K562 (cell line): Measurements from ENCODE around the gene GALNT12. TPM values are rescaled to one million over a fixed set of nuclear protein-coding genes. Genes with fewer than 3 reads are reported as not detected.
A peak's percentile ranks its signal among the peaks of the same experiment; 100 is the strongest.

Experiments
- ARNT ChIP-seq, 2 experiments: fragments of 450-650 bp; IDR thresholded peaks; 2 replicates each; pipeline ENCODE4 v1.6.1; 2016; ENCODE audit warnings: mild to moderate bottlenecking in 1 of 2
- C11orf30 ChIP-seq: fragments of 450-650 bp; IDR thresholded peaks from 2 replicates; pipeline ENCODE4 v1.6.1; 2016; ENCODE audit warnings: low read depth, mild to moderate bottlenecking
- CBFA2T3 ChIP-seq: fragments of 450-650 bp; IDR thresholded peaks from 2 replicates; pipeline ENCODE4 v1.6.1; 2017
- E2F3 ChIP-seq: fragments of 250-450 bp; sonication (Bioruptor Pico); IDR thresholded peaks from 2 replicates; pipeline ENCODE4 v1.4.0; 2020; ENCODE audit warnings: mild to moderate bottlenecking
- ETV1 ChIP-seq: fragments of 450-650 bp; conservative IDR thresholded peaks from 2 replicates; pipeline ENCODE4 v1.6.1; 2016; ENCODE audit warnings: missing genetic modification characterization, control low read depth, low read depth, missing compliant biosample characterization
- FOSL1 ChIP-seq: fragments of 200-800 bp; sonication (Bioruptor generic); conservative IDR thresholded peaks from 2 replicates; pipeline ENCODE4 v1.6.1; 2016; ENCODE audit warnings: missing genetic modification characterization, missing compliant biosample characterization
- FOXP1 ChIP-seq: sonication (generic); formaldehyde crosslinking; IDR thresholded peaks from 2 replicates; pipeline ENCODE4 v1.8.0; 2022; ENCODE audit warnings: mild to moderate bottlenecking, missing genetic modification reagents
- MEF2D ChIP-seq: conservative IDR thresholded peaks from 2 replicates; pipeline ENCODE4 v1.6.1; 2016; ENCODE audit warnings: low read depth, missing genetic modification characterization, missing compliant biosample characterization
- MYC ChIP-seq, 2 experiments: fragments of 250-450 bp in 1 of 2; sonication (Bioruptor Pico) in 1 of 2; IDR thresholded peaks; 2 replicates each; pipeline versions ENCODE4 v1.5.1 to v1.6.1; 2012 to 2021; ENCODE audit warnings: low read depth in 2 of 2, borderline replicate concordance in 1 of 2, improper control_type of control experiment in 1 of 2, low read length in 1 of 2, mild to moderate bottlenecking in 1 of 2, moderate library complexity in 1 of 2
- RCOR1 ChIP-seq, 2 experiments: IDR thresholded peaks; 2 replicates each; pipeline ENCODE4 v1.6.1; 2012; ENCODE audit warnings: low read depth in 2 of 2, low read length in 2 of 2, borderline replicate concordance in 1 of 2, improper control_type of control experiment in 1 of 2
- SMAD2 ChIP-seq: fragments of 150-350 bp; IDR thresholded peaks from 2 replicates; pipeline ENCODE4 v1.6.1; 2014; ENCODE audit warnings: low read depth, mild to moderate bottlenecking, low read length
- SNIP1 ChIP-seq: fragments of 450-650 bp; IDR thresholded peaks from 2 replicates; pipeline ENCODE4 v1.7.1; 2017; ENCODE audit warnings: low read depth, mild to moderate bottlenecking
- SOX6 ChIP-seq: fragments of 450-650 bp; IDR thresholded peaks from 2 replicates; pipeline ENCODE4 v1.6.1; 2014; ENCODE audit warnings: mild to moderate bottlenecking
- SPI1 ChIP-seq: IDR thresholded peaks from 2 replicates; pipeline ENCODE4 v1.6.1; 2011; ENCODE audit warnings: low read depth, low read length, control low read depth, borderline replicate concordance
- SREBF2 ChIP-seq: sonication (generic); formaldehyde crosslinking; IDR thresholded peaks from 2 replicates; pipeline ENCODE4 v1.4.0; 2020; ENCODE audit warnings: mild to moderate bottlenecking, missing genetic modification reagents
- TBL1XR1 ChIP-seq, 2 experiments: IDR thresholded peaks; 2 replicates each; pipeline ENCODE4 v1.6.1; 2012; ENCODE audit warnings: improper control_type of control experiment in 2 of 2, low read length in 2 of 2, mild to moderate bottlenecking in 1 of 2
- polyA plus RNA-seq, 8 experiments: library from polyadenylated mRNA; depleted of rRNA in 4 of 8; stranded (reverse) in 5 of 8; unstranded in 3 of 8; fragments of >200 nt; fragmentation: Nextera tagmentation in 2 of 8; fragmentation: Illumina TruSeq in 1 of 8; extraction: Ambion mirVana in 2 of 8; extraction: Trizol in 1 of 8; gene quantifications; 2 replicates each; pipeline versions ENCODE4 v1.2.1 to v1.2.3, GENCODE V29; 2011 to 2014; ENCODE audit warnings: inconsistent platforms in 1 of 8, missing spikeins in 1 of 8
- total RNA-seq, 7 experiments: library from RNA; depleted of rRNA in 6 of 7; stranded (reverse); fragments of >200 nt in 6 of 7; fragmentation: Illumina TruSeq in 2 of 7; extraction: Trizol in 2 of 7; gene quantifications; 2 replicates each; pipeline versions ENCODE4 v1.2.1 to v1.2.3, GENCODE V29; 2011 to 2021; ENCODE audit warnings: low replicate concordance in 1 of 7
- TF ChIP-seq, protein P1 (sequence below): sonication (generic); formaldehyde crosslinking; IDR thresholded peaks from 2 replicates; pipeline ENCODE4 v1.8.1; 2023; ENCODE audit warnings: mild to moderate bottlenecking, missing genetic modification reagents
- TF ChIP-seq, protein P2 (sequence below): fragments of 450-650 bp; formaldehyde crosslinking; IDR thresholded peaks from 2 replicates; pipeline ENCODE4 v1.4.0; 2020; ENCODE audit warnings: mild to moderate bottlenecking, moderate library complexity
- TF ChIP-seq, protein P3 (sequence below): fragments of 250-450 bp; sonication (Bioruptor Pico); IDR thresholded peaks from 2 replicates; pipeline ENCODE4 v1.5.0; 2021; ENCODE audit warnings: mild to moderate bottlenecking, moderate library complexity
- TF ChIP-seq, protein P4 (sequence below): fragments of 250-450 bp; sonication (Bioruptor Pico); IDR thresholded peaks from 2 replicates; pipeline ENCODE4 v1.4.0; 2020; ENCODE audit warnings: mild to moderate bottlenecking, moderate library complexity, borderline replicate concordance

GALNT12 gene
- total and polyA plus RNA-seq, 9 of the 15 experiments (the other 6 are each of a cell fraction or from before 2014, with no cell fraction given), result 29.7 to 82.9 (median 44.2) TPM

DNA sequence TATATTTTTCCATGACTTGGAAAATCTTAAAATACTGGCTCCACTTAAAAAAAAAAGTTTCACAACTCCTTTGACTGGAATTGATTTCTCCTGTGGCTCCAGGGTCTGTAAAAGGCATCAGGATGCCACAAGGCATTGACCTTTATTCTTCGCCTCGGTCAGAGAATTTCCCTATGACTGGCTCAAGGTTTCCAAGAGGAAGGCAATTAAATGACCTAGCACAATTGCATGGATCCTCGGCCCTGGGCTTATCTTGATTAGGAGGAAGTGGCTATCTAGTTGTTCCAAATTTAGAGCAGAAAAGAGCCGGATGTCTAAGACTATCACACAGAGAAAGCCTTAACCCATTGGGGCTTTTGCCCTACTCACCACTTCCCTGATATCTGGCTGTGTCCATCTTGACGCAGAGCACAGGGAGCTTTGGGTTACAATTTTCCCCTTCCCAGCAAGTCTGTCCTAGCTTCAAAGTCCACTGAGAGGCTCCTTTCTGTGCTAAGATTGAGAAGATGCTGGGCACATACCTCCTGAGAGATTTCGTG lies 79.3 kb downstream of the GALNT12 start (continued):
- TF ChIP-seq, protein P1, sequence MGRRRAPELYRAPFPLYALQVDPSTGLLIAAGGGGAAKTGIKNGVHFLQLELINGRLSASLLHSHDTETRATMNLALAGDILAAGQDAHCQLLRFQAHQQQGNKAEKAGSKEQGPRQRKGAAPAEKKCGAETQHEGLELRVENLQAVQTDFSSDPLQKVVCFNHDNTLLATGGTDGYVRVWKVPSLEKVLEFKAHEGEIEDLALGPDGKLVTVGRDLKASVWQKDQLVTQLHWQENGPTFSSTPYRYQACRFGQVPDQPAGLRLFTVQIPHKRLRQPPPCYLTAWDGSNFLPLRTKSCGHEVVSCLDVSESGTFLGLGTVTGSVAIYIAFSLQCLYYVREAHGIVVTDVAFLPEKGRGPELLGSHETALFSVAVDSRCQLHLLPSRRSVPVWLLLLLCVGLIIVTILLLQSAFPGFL (CRISPR knock-in tag), result no peak
- TF ChIP-seq, protein P2, sequence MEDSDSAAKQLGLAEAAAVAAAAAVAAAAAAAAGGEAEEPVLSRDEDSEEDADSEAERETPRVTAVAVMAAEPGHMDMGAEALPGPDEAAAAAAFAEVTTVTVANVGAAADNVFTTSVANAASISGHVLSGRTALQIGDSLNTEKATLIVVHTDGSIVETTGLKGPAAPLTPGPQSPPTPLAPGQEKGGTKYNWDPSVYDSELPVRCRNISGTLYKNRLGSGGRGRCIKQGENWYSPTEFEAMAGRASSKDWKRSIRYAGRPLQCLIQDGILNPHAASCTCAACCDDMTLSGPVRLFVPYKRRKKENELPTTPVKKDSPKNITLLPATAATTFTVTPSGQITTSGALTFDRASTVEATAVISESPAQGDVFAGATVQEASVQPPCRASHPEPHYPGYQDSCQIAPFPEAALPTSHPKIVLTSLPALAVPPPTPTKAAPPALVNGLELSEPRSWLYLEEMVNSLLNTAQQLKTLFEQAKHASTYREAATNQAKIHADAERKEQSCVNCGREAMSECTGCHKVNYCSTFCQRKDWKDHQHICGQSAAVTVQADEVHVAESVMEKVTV (CRISPR knock-in tag), result no peak
- peak; percentile 88; the same call in 1 of the 2 replicates for TF ChIP-seq SPI1
- TF ChIP-seq, protein P3, sequence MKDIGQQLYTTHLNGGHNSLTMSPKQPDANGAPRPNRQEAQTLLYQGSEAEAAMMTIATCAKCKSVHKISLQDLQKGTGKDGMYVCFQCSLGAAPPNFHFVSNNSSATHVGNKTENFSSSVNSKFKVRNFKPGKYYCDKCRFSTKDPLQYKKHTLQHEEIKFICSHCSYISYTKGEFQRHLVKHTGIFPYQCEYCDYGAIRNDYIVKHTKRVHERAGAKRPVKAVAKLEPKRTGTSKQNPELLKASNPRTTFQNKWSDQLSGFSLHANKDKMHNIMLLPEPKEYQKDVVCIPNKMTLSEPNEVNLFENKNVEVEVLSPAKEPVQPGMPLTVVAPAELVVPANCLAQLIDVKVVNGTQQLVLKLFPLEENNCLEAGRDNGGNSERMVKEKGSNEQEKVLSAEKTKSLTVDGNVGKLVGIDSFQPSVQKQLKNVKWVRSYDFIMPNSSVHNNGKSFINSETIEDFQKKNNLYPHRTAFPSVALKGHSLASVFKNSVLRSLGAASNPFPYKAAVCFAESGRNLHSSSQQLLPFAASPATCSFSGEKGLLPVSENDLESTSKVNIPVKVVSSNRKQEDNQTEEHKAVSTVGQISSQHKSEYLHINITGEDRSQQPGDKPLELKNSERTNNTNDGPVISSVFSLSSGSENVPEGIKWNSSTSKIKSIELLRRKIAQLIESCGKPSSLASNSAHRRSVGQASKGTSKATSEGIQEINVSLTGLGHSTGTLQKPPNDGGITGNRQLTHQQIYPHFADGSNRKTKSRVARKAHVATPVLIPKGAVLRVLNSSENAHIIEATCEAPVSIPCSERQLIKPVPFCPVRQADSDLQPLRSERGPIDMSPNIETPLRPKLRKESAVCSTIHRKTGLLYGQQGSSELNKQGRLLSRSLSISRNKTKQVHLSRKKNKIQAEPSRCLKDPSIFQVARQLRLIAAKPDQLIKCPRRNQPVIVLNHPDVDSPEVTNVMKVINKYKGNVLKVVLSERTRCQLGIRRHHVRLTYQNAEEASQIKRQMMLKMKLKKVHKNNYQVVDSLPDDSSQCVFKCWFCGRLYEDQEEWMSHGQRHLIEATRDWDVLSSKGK (CRISPR knock-in tag), result no peak
- TF ChIP-seq, protein P4, sequence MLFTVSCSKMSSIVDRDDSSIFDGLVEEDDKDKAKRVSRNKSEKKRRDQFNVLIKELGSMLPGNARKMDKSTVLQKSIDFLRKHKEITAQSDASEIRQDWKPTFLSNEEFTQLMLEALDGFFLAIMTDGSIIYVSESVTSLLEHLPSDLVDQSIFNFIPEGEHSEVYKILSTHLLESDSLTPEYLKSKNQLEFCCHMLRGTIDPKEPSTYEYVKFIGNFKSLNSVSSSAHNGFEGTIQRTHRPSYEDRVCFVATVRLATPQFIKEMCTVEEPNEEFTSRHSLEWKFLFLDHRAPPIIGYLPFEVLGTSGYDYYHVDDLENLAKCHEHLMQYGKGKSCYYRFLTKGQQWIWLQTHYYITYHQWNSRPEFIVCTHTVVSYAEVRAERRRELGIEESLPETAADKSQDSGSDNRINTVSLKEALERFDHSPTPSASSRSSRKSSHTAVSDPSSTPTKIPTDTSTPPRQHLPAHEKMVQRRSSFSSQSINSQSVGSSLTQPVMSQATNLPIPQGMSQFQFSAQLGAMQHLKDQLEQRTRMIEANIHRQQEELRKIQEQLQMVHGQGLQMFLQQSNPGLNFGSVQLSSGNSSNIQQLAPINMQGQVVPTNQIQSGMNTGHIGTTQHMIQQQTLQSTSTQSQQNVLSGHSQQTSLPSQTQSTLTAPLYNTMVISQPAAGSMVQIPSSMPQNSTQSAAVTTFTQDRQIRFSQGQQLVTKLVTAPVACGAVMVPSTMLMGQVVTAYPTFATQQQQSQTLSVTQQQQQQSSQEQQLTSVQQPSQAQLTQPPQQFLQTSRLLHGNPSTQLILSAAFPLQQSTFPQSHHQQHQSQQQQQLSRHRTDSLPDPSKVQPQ (CRISPR knock-in tag), result no peak
- TF ChIP-seq ETV1 (tag), result peak; percentile 93
- TF ChIP-seq C11orf30, result peak; percentile 77
- no peak for TF ChIP-seq E2F3
- peak; percentile 78 for TF ChIP-seq CBFA2T3
- TF ChIP-seq FOXP1 (CRISPR knock-in tag), result no peak
- TF ChIP-seq MEF2D, result peak; percentile 99
- peak; percentile 94 for TF ChIP-seq SOX6
- TF ChIP-seq ARNT (IDR thresholded peaks at IDR 0.05), result no peak
- no peak for TF ChIP-seq SNIP1
- TF ChIP-seq SREBF2, result no peak
- TF ChIP-seq TBL1XR1 (IDR thresholded peaks at IDR 0.05; ENCODE audit: low read length in 2 of 2), result peak in 1 of 2 experiments; percentile 95; a peak in 2 of 4 replicates
- TF ChIP-seq RCOR1 (IDR thresholded peaks at IDR 0.05; ENCODE audit: borderline replicate concordance in 1 of 2, low read depth in 2 of 2, low read length in 2 of 2), result peak in 1 of 2 experiments; percentile 93; a peak in 2 of 4 replicates
- peak; percentile 63 for TF ChIP-seq FOSL1 (tag)
- TF ChIP-seq SMAD2, result no peak
- TF ChIP-seq MYC (IDR thresholded peaks at IDR 0.05; ENCODE audit: low read depth, low read length), result peak; percentile 63
- no peak for TF ChIP-seq MYC (CRISPR knock-in tag; IDR thresholded peaks at IDR 0.05; ENCODE audit: borderline replicate concordance, low read depth)
